Caco-2 (cell line): ENCODE data around the gene CRELD2. TPM values are rescaled to one million over a fixed set of nuclear protein-coding genes. Genes with fewer than 3 reads are reported as not detected.

ENCODE experiments used
- BruUV-seq: library from RNA; stranded (reverse); fragments of 400-500 nt; replicated peaks from 2 replicates; lab custom pipeline; 2021; lab: Mats Ljungman, UMichigan
- CTCF ChIA-PET: fragments of 300-600 bp; sonication (Branson Sonifier 250); formaldehyde crosslinking; loops from one replicate; lab custom pipeline; 2022; ENCODE audit warnings: antibody characterized with exemption; lab: Charles Lee
- POLR2A ChIA-PET: fragments of 300-600 bp; sonication (Branson Sonifier 250); formaldehyde crosslinking; loops from one replicate; lab custom pipeline; 2022; ENCODE audit warnings: antibody characterized with exemption; lab: Charles Lee
- DNase-seq, 2 experiments: peaks; one replicate each; pipeline versions ENCODE4 v3.0.0 to v3.0.0-alpha.2; 2020 to 2022
- H3K27me3 ChIP-seq: replicated peaks from 2 replicates; pipeline ENCODE4 v1.6.0; 2011; ENCODE audit warnings: low read length; ENCODE audit not compliant: control insufficient read depth, insufficient read depth
- H3K36me3 ChIP-seq: 2 replicates; pipeline ENCODE4 v1.5.1; 2011; ENCODE audit warnings: low read length; ENCODE audit not compliant: control insufficient read depth, insufficient read depth
- H3K4me1 ChIP-seq: fragments of 250-450 bp; sonication (Bioruptor Pico); 2 replicates; pipeline ENCODE4 v1.5.1; 2020; ENCODE audit warnings: mild to moderate bottlenecking
- H3K4me3 ChIP-seq: 2 replicates; pipeline ENCODE4 v1.5.1; 2011; ENCODE audit warnings: low read depth, mild to moderate bottlenecking, control low read depth, low read length
- H3K9me3 ChIP-seq: fragments of 250-450 bp; sonication (Bioruptor Pico); 2 replicates; pipeline ENCODE4 v1.5.1; 2020; ENCODE audit warnings: mild to moderate bottlenecking, moderate library complexity
- H3K27ac Mint-ChIP-seq: one replicate; pipeline ENCODE4 v1.8.0; 2022; ENCODE audit warnings: mixed read lengths; ENCODE audit not compliant: unreplicated experiment
- H3K27me3 Mint-ChIP-seq: one replicate; pipeline ENCODE4 v1.8.0; 2022; ENCODE audit warnings: mixed read lengths; ENCODE audit not compliant: insufficient read depth, unreplicated experiment
- H3K36me3 Mint-ChIP-seq: one replicate; pipeline ENCODE4 v1.8.0; 2022; ENCODE audit warnings: mild to moderate bottlenecking, mixed read lengths; ENCODE audit not compliant: insufficient read depth, unreplicated experiment
- H3K4me1 Mint-ChIP-seq: one replicate; pipeline ENCODE4 v1.8.0; 2022; ENCODE audit warnings: low read depth, mixed read lengths; ENCODE audit not compliant: unreplicated experiment
- H3K4me3 Mint-ChIP-seq: one replicate; pipeline ENCODE4 v1.8.0; 2022; ENCODE audit warnings: mild to moderate bottlenecking, moderate library complexity, mixed read lengths; ENCODE audit not compliant: unreplicated experiment
- H3K9me3 Mint-ChIP-seq: one replicate; pipeline ENCODE4 v1.8.0; 2022; ENCODE audit warnings: mixed read lengths; ENCODE audit not compliant: unreplicated experiment
- intact Hi-C: fragments of 100-400 bp; cut with micrococcal nuclease; formaldehyde crosslinking; loops from one replicate; pipeline ENCODE4 v1.10.0; 2022; ENCODE audit not compliant: unreplicated experiment
- total RNA-seq: library from RNA; stranded (reverse); gene quantifications from 2 replicates; pipeline ENCODE4 v1.2.3, GENCODE V29; 2022
- TF ChIP-seq, protein P1 (sequence below), 2 experiments: fragments of 200-600 bp in 1 of 2; IDR thresholded peaks; 1 replicate in 1 of 2; 2 replicates in 1 of 2; pipeline versions ENCODE4 v1.5.1 to v1.8.0; 2011 to 2022; ENCODE audit warnings: antibody characterized with exemption in 1 of 2, control low read depth in 1 of 2, inconsistent platforms in 1 of 2, low read depth in 1 of 2, low read length in 1 of 2, mild to moderate bottlenecking in 1 of 2, moderate library complexity in 1 of 2; ENCODE audit not compliant: insufficient read depth in 1 of 2, severe bottlenecking in 1 of 2, unreplicated experiment in 1 of 2

Gene CRELD2
- total RNA-seq, 1 experiment from 2014 or later, result 43.3 TPM

DNA sequence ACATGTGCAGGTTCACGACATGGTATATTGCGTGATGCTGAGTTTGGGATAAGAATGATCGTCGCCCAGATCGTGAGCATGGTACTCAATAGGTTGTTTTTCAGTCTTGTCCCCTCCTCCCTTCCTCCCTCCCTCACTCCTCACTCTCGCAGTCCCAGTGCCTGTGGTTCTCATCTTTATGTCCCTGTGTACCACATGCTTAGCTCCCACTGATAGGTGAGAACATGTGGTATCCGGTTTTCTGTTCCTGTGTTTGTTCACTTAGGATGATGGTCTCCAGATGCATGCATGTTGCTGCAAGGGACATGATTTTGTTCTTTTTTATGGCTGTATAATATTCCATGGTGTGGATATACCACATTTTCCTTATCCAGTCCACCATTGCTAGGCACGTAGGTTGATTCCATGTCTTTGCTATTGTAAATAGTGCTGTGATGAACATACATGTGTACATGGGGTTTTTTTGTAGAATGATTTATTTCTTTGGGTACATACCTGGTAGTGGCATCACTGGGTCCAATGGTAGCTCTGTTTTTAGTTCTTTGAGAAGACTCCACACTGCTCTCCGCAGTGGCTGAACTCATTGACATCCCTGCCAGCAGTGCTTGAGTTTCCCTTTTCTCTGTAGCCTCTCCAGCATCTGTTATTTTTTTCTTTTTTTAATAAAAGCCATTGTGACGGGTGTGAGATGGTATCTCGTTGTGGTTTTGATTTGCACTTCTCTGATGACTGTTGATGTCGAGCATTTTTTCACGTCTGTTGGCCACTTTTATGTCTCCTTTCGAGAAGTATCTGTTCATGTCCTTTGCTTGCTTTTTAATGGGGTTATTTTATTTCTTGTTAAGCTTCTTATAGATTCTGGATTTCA is 48.4 kb upstream of the CRELD2 start:
- no peak for DNase-seq
- intact Hi-C loops, result no loop called here
- BruUV-seq, result no TSS peak
- ChIA-PET POLR2A (no interaction called here), CTCF (no interaction called here)
- no peaks in the 10 kb centered on the region for H3K4me1 Mint-ChIP-seq
- peaks cover 36% of the 10 kb centered on the region for H3K9me3 Mint-ChIP-seq
- 0 out of 2 replicates have a peak, but pooled peaks cover 1% of the 10 kb centered on the region for H3K36me3 ChIP-seq
- no peaks in the 10 kb centered on the region; the same call in 1 of the 2 replicates for H3K9me3 ChIP-seq
- H3K27me3 Mint-ChIP-seq, result no peaks in the 10 kb centered on the region
- TF ChIP-seq, protein P1, sequence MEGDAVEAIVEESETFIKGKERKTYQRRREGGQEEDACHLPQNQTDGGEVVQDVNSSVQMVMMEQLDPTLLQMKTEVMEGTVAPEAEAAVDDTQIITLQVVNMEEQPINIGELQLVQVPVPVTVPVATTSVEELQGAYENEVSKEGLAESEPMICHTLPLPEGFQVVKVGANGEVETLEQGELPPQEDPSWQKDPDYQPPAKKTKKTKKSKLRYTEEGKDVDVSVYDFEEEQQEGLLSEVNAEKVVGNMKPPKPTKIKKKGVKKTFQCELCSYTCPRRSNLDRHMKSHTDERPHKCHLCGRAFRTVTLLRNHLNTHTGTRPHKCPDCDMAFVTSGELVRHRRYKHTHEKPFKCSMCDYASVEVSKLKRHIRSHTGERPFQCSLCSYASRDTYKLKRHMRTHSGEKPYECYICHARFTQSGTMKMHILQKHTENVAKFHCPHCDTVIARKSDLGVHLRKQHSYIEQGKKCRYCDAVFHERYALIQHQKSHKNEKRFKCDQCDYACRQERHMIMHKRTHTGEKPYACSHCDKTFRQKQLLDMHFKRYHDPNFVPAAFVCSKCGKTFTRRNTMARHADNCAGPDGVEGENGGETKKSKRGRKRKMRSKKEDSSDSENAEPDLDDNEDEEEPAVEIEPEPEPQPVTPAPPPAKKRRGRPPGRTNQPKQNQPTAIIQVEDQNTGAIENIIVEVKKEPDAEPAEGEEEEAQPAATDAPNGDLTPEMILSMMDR (IDR thresholded peaks at IDR 0.05; ENCODE audit: insufficient read depth in 1 of 2, low read depth in 1 of 2, low read length in 1 of 2, severe bottlenecking in 1 of 2, unreplicated experiment in 1 of 2), result no peak
- H3K4me3 Mint-ChIP-seq, result no peak overlapping the region
- no peaks in the 10 kb centered on the region for H3K27me3 ChIP-seq
- no peak overlapping the region for H3K4me3 ChIP-seq
- peaks cover 65% of the 10 kb centered on the region for H3K36me3 Mint-ChIP-seq
- H3K4me1 ChIP-seq, result no peaks in the 10 kb centered on the region
- H3K27ac Mint-ChIP-seq, result no peak overlapping the region

DNA sequence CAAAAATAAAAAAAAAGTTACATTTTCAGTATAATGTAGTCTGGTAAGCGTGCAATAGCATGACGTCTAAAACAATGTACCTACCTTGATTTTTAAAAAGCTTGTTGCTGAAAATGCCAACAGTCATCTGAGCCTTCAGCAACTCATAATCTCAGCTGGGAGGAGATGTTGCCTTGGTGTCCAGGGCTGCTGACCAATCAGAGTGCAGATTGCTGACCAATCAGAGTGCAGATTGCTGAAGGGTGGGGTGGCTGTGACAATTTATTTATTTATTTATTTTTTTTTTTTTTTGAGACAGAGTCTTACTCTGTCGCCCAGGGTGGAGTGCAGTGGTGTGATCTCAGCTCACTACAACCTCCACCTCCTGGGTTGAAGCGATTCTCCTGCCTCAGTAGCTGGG is 47.0 kb upstream of the CRELD2 start:
- Histone ChIP-seq H3K4me3 (no peak overlapping the region), H3K9me3 (no peaks in the 10 kb centered on the region; the same call in 1 of the 2 replicates), H3K27me3 (no peaks in the 10 kb centered on the region), H3K4me1 (no peaks in the 10 kb centered on the region), H3K36me3 (0 out of 2 replicates have a peak, but pooled peaks cover 1% of the 10 kb centered on the region)
- intact Hi-C loops, result no loop called here
- ChIA-PET CTCF (interaction anchor here (0.5 kb wide), 1 partner anchor 114 kb away, joined by 3 read pairs; no protein-coding TSS in a partner anchor), POLR2A (no interaction called here)
- no peak for DNase-seq
- Mint-ChIP-seq H3K27ac (no peak overlapping the region), H3K4me3 (no peak overlapping the region), H3K4me1 (no peaks in the 10 kb centered on the region), H3K36me3 (peaks cover 58% of the 10 kb centered on the region), H3K27me3 (no peaks in the 10 kb centered on the region), H3K9me3 (peaks cover 25% of the 10 kb centered on the region)
- BruUV-seq, result no TSS peak
- TF ChIP-seq, protein P1 (IDR thresholded peaks at IDR 0.05; ENCODE audit: insufficient read depth in 1 of 2, low read depth in 1 of 2, low read length in 1 of 2, severe bottlenecking in 1 of 2, unreplicated experiment in 1 of 2), result no peak

DNA sequence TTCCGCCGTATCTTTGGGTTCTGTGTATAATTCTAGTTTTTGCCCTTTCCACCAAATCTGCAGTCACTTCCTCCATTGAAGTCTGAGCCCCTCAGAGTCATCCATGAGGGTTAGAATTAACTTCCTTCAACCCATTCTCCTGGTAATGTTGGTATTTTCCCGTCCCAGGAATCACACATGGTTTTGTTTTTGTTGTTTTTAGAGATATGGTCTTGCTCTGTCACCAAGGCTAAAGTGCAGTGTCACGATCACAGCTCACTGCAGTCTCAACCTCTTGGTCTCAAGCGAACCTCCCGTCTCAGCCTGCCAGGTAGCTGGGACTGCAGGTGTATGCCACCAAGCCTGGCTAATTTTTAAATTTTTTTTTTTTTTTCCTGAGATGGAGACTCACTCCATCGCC is 46.1 kb upstream of the CRELD2 start:
- ChIA-PET CTCF (no interaction called here), POLR2A (no interaction called here)
- Histone ChIP-seq H3K9me3 (no peaks in the 10 kb centered on the region; the same call in 1 of the 2 replicates), H3K4me1 (no peaks in the 10 kb centered on the region), H3K27me3 (no peaks in the 10 kb centered on the region), H3K4me3 (no peak overlapping the region), H3K36me3 (no peaks in the 10 kb centered on the region)
- Mint-ChIP-seq H3K27me3 (no peaks in the 10 kb centered on the region), H3K4me3 (no peak overlapping the region), H3K4me1 (no peaks in the 10 kb centered on the region), H3K27ac (no peak overlapping the region), H3K36me3 (peaks cover 57% of the 10 kb centered on the region), H3K9me3 (peaks cover 16% of the 10 kb centered on the region)
- BruUV-seq, result no TSS peak
- TF ChIP-seq, protein P1 (IDR thresholded peaks at IDR 0.05; ENCODE audit: insufficient read depth in 1 of 2, low read depth in 1 of 2, low read length in 1 of 2, severe bottlenecking in 1 of 2, unreplicated experiment in 1 of 2), result no peak
- DNase-seq, result no peak
- intact Hi-C loops, result no loop called here
